GM03348 (cell line): Measurements from ENCODE around the gene SSC4D.

ENCODE experiments used
- DNase-seq: peaks from one replicate; pipeline ENCODE4 v3.0.0; 2012; ENCODE audit warnings: low spot score

The SSC4D gene

GRCh38 chr7:76354516-76354915 lies 55.0 kb downstream of the SSC4D start:
- no peak for DNase-seq

GRCh38 chr7:76353744-76354143 lies 55.8 kb downstream of the SSC4D start:
- no peak for DNase-seq

GRCh38 chr7:76352193-76352592 lies 57.3 kb downstream of the SSC4D start:
- DNase-seq, result peak; percentile 39

GRCh38 chr7:76351372-76351771 lies 58.1 kb downstream of the SSC4D start:
- DNase-seq, result no peak

- no peak for DNase-seq
Observed at GRCh38 chr7:76349313-76349885, 60.1 kb downstream of the SSC4D start.

- DNase-seq, result no peak
Observed at GRCh38 chr7:76347710-76348109, 61.8 kb downstream of the SSC4D start.

GRCh38 chr7:76346778-76347177 lies 62.7 kb downstream of the SSC4D start:
- no peak for DNase-seq

- DNase-seq, result no peak
Observed at GRCh38 chr7:76346097-76346496, 63.4 kb downstream of the SSC4D start.

- DNase-seq, result no peak
Observed at GRCh38 chr7:76343931-76344321, 65.6 kb downstream of the SSC4D start.

- DNase-seq, result no peak
Observed at GRCh38 chr7:76343294-76343930, 66.1 kb downstream of the SSC4D start.

- no peak for DNase-seq
Observed at GRCh38 chr7:76342222-76342621, 67.3 kb downstream of the SSC4D start.

GRCh38 chr7:76340617-76341131 lies 68.8 kb downstream of the SSC4D start:
- DNase-seq, result peak; percentile 44
